ENCODE results near the gene TMEM91. TPM values are rescaled to one million over a fixed set of nuclear protein-coding genes. Genes with fewer than 3 reads are reported as not detected.

The TMEM91 gene
- total and polyA plus RNA-seq, 2 of the 8 experiments (the other 6 are each of a cell fraction or from before 2014, with no cell fraction given) = 5.3 to 7.4 TPM

DNA sequence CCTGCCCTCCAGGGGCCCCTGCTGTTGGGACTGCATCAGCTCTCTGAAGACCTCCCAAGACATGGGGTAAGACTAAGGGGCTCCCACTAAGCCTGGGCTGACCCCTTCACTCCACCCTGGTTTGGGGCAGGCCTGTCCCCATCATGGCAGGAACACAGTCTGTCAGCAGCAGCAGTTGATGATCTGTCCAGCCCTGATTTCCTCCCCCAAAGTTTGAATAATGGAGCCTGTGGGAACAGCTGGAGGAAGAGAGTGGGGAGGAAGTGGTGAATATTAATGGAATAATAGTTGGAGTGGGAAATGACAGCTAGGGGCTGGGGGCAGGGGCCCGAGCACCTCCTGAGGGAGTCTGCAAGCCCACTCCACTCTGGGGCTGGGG is 52.1 kb downstream of the TMEM91 start:
- Histone ChIP-seq H2BK120ac (replicated peaks; ENCODE audit: low read depth, low read length) (no peak overlapping the region), H2BK20ac (ENCODE audit: low read length) (no peak overlapping the region), H2AK5ac (ENCODE audit: low read depth, low read length) (no peak overlapping the region), H4K5ac (ENCODE audit: insufficient read length, low read depth, low read length) (no peak overlapping the region), H3K18ac (ENCODE audit: extremely low read depth, low read length) (peak overlapping the region; percentile 32), H2BK5ac (ENCODE audit: low read depth, low read length) (peak overlapping the region; percentile 56; the same call in 1 of the 2 replicates), H3K79me2 (ENCODE audit: control insufficient read depth in 1 of 2, insufficient read depth in 2 of 2, low read length in 2 of 2) (no peaks in the 10 kb centered on the region), H3K4me2 (ENCODE audit: insufficient read depth in 1 of 2, low read depth in 2 of 2, low read length in 2 of 2) (peak overlapping the region; percentile 84 to 96), H2BK15ac (ENCODE audit: low read length) (no peak overlapping the region), H3K27ac (ENCODE audit: low read depth, low read length) (no peak overlapping the region), H3K4me3 (ENCODE audit: extremely low read depth in 1 of 4, insufficient read depth in 2 of 4, low read depth in 3 of 4, low read length in 4 of 4) (peak overlapping the region; percentile 35 to 77 (median 54); a peak in 5 of 8 replicates), H3K4ac (replicated peaks; ENCODE audit: insufficient read length, low read depth, low read length) (no peak overlapping the region), H3K36me3 (ENCODE audit: control insufficient read depth in 2 of 4, insufficient read depth in 4 of 4, low read length in 3 of 4) (peaks cover 9 to 20% (median 17%) of the 10 kb centered on the region in 4 experiments; a peak in 7 of 8 replicates), H2AFZ (ENCODE audit: low read length) (no peak overlapping the region), H3K23me2 (ENCODE audit: low read depth, low read length) (peaks cover 13% of the 10 kb centered on the region), H4K91ac (replicated peaks; ENCODE audit: insufficient read length, low read length) (no peak overlapping the region), H4K8ac (ENCODE audit: extremely low read depth, insufficient read depth, low read length) (no peak overlapping the region), H3K56ac (replicated peaks; ENCODE audit: insufficient read length, low read depth, low read length) (no peak overlapping the region), H2BK12ac (ENCODE audit: low read depth, low read length) (no peak overlapping the region), H4K20me1 (replicated peaks in 1 of 2; ENCODE audit: control insufficient read depth in 1 of 2, insufficient read depth in 2 of 2, low read length in 2 of 2) (peaks cover 0 to 14% of the 10 kb centered on the region in 2 experiments), H3K9ac (replicated peaks in 1 of 4; ENCODE audit: extremely low read depth in 1 of 4, low read depth in 3 of 4, low read length in 3 of 4) (no peak overlapping the region), H3K4me1 (replicated peaks in 1 of 4; ENCODE audit: control insufficient read depth in 3 of 4, insufficient read depth in 4 of 4, low read length in 3 of 4) (peaks cover 0 to 18% (median 4%) of the 10 kb centered on the region in 4 experiments; a peak in 5 of 7 replicates), H3K23ac (ENCODE audit: insufficient read length) (no peak overlapping the region), H3K9me3 (ENCODE audit: insufficient read depth in 2 of 2, low read depth in 1 of 2, low read length in 1 of 2) (no peaks in the 10 kb centered on the region), H3K14ac (ENCODE audit: insufficient read length) (no peak overlapping the region), H3K79me1 (ENCODE audit: low read depth, low read length) (no peaks in the 10 kb centered on the region), H3K27me3 (replicated peaks in 1 of 4; ENCODE audit: control insufficient read depth in 3 of 4, extremely low read depth in 1 of 4, insufficient read depth in 3 of 4, low read length in 3 of 4) (no peaks in the 10 kb centered on the region)
- POLR2A ChIA-PET (ENCODE audit: partially characterized antibody) = interaction anchor here (0.6 to 5.1 kb wide), 8 partner anchors 10 to 444 kb away, joined by 3 to 87 read pairs (median 4); partner anchors contain the start of genes B9D2 and DMAC2
- no peak for DNase-seq (ENCODE audit: low read depth in 1 of 2, low spot score in 2 of 2)
- no peak for FAIRE-seq
- CTCF ChIA-PET (ENCODE audit: partially characterized antibody) = interaction anchor here (0.8 to 3.8 kb wide), 7 partner anchors 11 to 135 kb away, joined by 3 to 34 read pairs (median 5); partner anchors contain the start of gene DMAC2
- 100% methylated on average over 1 of the region's 1 CpG; no CpG with 5 or more reads in 1 of the 2 experiments for WGBS, 2 experiments (ENCODE audit: extremely low coverage in 1 of 2, insufficient coverage in 1 of 2, insufficient read length in 1 of 2, insufficient replicate concordance in 2 of 2, low coverage in 1 of 2, low lambda C conversion rate in 2 of 2, missing lambda C conversion rate in 1 of 2)
- TF ChIP-seq HDAC2 (IDR thresholded peaks at IDR 0.05; ENCODE audit: borderline replicate concordance in 1 of 2, low read depth in 2 of 2, low read length in 2 of 2) = no peak
- 0 out of 3 replicates have a peak, but pooled peaks of 1 of the 2 experiments have one; percentile 4 for TF ChIP-seq POLR2A (IDR thresholded peaks at IDR 0.05; ENCODE audit: control extremely low read depth in 1 of 2, low read depth in 2 of 2, low read length in 2 of 2)
- TF ChIP-seq, protein P1, sequence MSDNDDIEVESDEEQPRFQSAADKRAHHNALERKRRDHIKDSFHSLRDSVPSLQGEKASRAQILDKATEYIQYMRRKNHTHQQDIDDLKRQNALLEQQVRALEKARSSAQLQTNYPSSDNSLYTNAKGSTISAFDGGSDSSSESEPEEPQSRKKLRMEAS (IDR thresholded peaks at IDR 0.05) = no peak
- TF ChIP-seq, protein P2, sequence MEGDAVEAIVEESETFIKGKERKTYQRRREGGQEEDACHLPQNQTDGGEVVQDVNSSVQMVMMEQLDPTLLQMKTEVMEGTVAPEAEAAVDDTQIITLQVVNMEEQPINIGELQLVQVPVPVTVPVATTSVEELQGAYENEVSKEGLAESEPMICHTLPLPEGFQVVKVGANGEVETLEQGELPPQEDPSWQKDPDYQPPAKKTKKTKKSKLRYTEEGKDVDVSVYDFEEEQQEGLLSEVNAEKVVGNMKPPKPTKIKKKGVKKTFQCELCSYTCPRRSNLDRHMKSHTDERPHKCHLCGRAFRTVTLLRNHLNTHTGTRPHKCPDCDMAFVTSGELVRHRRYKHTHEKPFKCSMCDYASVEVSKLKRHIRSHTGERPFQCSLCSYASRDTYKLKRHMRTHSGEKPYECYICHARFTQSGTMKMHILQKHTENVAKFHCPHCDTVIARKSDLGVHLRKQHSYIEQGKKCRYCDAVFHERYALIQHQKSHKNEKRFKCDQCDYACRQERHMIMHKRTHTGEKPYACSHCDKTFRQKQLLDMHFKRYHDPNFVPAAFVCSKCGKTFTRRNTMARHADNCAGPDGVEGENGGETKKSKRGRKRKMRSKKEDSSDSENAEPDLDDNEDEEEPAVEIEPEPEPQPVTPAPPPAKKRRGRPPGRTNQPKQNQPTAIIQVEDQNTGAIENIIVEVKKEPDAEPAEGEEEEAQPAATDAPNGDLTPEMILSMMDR (IDR thresholded peaks at IDR 0.05; ENCODE audit: control extremely low read depth in 1 of 3, insufficient read depth in 1 of 3, low read depth in 1 of 3, low read length in 3 of 3) = peak in 1 of 3 experiments; percentile 14; a peak in 1 of 4 replicates

Data from H1 (cell line).